HG03378 (cell line): ENCODE data around the gene CA9.

Experiments
- ATAC-seq: cut with Tn5 transposase; IDR thresholded peaks from one replicate; pipeline ENCODE4 v1.9.1; 2021; ENCODE audit warnings: mild to moderate bottlenecking, moderate library complexity; ENCODE audit not compliant: unreplicated experiment

The CA9 gene

DNA sequence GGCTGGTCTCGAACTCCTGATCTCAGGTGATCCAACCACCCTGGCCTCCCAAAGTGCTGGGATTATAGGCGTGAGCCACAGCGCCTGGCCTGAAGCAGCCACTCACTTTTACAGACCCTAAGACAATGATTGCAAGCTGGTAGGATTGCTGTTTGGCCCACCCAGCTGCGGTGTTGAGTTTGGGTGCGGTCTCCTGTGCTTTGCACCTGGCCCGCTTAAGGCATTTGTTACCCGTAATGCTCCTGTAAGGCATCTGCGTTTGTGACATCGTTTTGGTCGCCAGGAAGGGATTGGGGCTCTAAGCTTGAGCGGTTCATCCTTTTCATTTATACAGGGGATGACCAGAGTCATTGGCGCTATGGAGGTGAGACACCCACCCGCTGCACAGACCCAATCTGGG, 1.5 kb downstream of the CA9 start:
- ATAC-seq, result no peak

DNA sequence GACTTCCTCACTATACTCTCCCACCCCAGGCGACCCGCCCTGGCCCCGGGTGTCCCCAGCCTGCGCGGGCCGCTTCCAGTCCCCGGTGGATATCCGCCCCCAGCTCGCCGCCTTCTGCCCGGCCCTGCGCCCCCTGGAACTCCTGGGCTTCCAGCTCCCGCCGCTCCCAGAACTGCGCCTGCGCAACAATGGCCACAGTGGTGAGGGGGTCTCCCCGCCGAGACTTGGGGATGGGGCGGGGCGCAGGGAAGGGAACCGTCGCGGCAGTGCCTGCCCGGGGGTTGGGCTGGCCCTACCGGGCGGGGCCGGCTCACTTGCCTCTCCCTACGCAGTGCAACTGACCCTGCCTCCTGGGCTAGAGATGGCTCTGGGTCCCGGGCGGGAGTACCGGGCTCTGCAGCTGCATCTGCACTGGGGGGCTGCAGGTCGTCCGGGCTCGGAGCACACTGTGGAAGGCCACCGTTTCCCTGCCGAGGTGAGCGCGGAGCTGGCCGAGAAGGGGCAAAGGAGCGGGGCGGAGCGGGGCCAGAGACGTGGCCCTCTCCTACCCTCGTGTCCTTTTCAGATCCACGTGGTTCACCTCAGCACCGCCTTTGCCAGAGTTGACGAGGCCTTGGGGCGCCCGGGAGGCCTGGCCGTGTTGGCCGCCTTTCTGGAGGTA, 2.1 kb downstream of the CA9 start:
- ATAC-seq, result no peak

DNA sequence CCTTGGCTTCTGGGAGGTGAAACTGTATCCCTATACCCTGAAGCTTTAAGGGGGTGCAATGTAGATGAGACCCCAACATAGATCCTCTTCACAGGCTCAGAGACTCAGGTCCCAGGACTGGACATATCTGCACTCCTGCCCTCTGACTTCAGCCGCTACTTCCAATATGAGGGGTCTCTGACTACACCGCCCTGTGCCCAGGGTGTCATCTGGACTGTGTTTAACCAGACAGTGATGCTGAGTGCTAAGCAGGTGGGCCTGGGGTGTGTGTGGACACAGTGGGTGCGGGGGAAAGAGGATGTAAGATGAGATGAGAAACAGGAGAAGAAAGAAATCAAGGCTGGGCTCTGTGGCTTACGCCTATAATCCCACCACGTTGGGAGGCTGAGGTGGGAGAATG, 5.4 kb downstream of the CA9 start:
- ATAC-seq, result no peak

DNA sequence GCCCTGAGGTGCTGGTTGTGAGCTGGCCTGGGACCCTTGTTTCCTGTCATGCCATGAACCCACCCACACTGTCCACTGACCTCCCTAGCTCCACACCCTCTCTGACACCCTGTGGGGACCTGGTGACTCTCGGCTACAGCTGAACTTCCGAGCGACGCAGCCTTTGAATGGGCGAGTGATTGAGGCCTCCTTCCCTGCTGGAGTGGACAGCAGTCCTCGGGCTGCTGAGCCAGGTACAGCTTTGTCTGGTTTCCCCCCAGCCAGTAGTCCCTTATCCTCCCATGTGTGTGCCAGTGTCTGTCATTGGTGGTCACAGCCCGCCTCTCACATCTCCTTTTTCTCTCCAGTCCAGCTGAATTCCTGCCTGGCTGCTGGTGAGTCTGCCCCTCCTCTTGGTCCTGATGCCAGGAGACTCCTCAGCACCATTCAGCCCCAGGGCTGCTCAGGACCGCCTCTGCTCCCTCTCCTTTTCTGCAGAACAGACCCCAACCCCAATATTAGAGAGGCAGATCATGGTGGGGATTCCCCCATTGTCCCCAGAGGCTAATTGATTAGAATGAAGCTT, 6.1 kb downstream of the CA9 start:
- no peak for ATAC-seq

DNA sequence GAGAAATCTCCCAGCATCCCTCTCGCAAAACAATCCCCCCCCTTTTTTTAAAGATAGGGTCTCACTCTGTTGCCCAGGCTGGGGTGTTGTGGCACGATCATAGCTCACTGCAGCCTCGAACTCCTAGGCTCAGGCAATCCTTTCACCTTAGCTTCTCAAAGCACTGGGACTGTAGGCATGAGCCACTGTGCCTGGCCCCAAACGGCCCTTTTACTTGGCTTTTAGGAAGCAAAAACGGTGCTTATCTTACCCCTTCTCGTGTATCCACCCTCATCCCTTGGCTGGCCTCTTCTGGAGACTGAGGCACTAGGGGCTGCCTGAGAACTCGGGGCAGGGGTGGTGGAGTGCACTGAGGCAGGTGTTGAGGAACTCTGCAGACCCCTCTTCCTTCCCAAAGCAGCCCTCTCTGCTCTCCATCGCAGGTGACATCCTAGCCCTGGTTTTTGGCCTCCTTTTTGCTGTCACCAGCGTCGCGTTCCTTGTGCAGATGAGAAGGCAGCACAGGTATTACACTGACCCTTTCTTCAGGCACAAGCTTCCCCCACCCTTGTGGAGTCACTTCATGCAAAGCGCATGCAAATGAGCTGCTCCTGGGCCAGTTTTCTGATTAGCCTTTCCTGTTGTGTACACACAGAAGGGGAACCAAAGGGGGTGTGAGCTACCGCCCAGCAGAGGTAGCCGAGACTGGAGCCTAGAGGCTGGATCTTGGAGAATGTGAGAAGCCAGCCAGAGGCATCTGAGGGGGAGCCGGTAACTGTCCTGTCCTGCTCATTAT, 6.8 kb downstream of the CA9 start:
- ATAC-seq, result no peak

DNA sequence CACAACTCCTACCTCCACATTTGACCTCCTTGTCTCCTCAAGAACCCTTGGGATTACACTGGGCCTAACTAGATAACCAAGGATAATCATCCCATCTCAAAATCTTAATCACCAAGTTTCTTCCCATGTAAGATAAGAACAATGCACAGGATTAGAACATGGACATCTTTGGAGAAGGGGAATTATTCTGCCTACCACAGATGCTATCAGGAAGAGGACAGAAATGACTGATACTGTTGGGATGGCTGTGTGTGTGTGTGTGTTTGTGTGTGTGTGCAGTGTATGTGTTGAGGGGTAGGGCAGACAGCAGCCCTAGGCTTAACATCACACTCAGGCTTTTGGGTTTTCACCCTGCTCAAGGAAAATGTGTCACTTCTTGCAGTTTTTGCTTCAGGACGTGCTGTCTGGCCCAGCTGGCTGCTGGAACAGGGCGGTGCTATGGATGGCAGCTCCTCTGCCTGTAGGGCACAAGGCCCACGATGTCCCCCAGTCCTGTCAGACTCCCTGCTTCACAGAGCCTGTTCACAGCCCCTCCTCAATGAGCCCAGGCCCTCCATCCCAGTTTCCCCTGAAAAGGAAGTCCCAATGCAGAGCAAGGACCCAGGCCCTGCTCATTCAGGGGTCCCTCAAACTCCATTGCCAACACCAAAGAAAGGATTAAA, 7.7 kb downstream of the CA9 start:
- no peak for ATAC-seq

DNA sequence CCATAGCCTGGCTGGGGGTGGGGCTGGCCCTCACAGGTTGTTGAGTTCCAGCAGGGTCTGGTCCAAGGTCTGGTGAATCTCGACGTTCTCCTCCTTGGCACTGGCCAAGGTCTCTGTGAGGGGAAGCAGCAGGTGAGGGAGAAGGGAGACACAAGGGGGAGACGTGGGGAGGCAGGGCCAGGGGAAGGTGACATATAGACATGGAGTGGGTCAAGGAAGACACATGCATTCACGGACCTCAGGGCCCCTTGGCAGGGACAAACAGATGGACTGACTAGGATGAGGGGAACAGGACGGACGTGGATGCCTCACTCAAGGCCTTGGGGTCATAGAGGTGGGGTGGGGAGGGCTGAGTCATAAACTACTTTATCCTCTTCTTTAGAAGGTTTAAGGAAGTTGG, 8.3 kb downstream of the CA9 start:
- no peak for ATAC-seq

DNA sequence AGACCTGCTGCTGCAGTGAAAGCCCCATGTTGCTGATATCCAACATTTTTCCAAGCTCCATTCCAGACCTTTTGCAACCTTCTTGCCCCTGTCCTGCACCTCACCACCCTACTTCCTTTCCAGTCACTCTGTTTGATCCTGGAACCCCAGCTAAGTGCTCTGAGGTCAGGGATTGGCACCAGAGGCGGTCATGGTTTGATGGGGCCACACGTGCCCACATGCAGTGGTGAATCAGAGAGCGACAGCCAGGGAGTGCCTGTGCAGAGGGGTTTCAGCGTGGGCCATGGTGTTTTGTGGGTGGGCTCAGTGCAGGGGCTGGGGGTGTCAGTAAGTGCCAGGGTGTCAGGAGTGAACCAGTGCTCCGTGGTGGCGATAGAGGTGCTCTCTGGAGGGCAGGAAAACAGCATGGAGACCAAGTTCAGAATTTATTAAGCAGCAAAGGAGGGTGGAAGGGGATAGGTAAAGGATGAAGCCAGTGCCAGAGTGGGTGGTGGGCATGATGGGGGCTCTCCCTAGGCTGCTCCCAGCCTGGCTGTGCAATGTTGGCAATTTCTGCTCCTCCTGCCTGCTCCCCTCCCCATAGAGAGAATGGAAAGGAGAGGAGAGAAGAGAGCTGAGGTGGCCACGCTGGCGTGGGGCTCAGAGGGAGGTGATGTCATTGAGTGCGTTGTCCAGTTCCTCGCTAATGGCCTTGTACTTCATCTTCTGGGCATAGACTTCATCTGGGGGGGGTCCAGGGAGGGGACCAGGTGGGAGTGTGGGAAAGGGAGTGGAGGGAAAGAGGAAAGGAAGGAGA, 9.0 kb downstream of the CA9 start:
- no peak for ATAC-seq

DNA sequence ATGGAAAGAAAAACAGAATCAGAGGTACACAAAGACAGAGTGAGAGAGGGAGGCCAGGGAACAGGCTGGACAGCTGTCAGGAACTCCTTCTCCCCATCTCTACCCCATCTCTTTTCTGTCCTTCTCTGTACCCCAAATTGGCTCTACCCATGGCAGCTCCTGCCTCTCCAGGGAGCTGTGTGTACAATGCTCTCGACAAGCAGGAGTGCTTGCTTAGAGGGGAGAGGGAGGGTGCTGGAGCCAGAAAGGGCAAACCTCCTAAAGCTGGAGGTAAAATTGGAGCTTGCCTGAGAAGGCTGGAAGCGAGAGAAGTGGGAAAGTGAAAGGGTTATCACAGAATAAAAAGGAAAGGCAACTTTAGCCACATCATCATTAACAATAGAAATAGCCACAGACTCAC, 9.6 kb downstream of the CA9 start:
- no peak for ATAC-seq

DNA sequence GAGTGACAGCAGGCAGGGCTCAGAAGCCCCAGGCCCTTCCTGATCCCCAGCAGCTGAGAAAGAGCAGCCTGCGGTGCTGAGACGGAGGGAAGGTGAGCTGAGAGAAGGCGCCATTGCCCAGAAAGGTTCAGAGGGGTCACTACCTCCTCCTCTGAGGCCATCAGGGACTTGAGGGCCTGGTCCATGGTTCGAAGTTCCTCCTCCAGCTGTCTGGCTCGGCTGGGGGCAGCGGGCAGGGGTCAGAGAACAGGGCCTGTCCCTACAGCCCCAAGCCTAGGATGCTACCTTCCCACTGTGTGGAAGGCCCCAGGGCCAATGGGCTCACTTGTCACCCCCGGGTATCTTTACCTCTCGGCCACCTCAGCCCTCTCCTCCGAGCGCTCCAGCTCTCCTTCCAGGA, 11.2 kb downstream of the CA9 start:
- no peak for ATAC-seq

DNA sequence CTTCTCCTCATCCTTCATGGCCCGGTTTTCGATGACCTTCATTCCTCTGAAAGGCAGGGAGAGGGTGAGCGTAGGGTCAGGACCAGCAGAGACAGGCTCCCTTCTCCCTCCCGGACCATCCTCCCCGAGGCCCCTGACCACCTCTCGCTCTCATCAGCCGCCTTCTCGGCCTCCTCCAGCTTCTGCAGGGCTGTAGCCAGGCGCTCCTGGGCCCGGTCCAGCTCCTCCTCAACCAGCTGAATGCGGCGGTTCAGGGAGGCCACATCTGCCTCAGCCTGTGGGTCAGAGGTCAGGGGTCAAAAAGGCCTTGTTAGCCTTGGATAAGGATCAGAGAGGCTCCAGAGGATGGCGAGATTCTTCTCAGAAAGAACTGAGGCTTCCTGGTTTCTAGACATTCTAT, 11.8 kb downstream of the CA9 start:
- ATAC-seq, result no peak

DNA sequence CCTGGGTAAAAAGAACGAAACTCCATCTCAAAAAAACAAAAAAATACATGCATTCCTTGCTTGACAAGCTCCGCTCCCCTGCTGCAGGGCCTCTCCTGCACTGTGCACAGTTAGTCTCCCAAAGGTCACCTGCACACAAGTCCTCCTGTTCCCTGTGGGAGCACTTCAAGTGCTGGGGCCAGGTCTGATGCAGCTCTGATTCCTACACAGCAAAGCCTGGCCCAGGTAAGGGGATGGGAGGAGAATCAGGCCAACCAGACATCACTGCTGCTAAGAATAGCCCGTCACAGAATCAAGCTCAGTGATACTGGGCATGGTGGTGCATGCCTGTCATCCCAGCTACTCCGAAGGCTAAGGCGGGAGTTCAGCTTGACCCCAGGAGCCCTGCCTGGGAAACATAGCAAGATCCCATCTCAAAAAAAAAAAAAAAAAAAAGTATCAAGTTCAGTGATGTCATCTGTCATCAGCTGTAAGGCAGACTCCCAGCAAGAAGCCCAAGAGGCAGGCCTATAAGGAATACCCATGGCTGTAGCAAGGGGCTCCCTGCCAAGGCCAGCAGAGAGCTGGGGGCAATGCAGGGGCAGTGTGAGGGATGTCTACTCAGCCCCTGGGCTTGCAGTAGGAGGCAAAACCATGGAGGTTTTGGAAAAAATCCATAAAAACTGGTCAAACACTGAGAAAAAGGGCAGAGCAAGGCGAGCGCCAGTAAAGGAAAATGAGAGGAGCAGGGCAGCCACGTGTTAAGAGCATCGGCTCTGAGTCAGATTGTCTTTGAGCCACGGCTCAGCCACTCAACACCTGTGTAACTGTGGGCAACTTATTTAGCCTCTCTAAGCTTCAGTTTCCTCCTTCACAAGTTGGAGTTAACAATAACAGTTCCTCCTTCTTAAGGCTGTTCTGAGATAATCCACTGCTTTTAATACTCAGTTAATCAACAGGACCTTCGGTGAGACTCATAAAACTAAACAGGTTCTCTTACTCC, 12.8 kb downstream of the CA9 start:
- no peak for ATAC-seq

DNA sequence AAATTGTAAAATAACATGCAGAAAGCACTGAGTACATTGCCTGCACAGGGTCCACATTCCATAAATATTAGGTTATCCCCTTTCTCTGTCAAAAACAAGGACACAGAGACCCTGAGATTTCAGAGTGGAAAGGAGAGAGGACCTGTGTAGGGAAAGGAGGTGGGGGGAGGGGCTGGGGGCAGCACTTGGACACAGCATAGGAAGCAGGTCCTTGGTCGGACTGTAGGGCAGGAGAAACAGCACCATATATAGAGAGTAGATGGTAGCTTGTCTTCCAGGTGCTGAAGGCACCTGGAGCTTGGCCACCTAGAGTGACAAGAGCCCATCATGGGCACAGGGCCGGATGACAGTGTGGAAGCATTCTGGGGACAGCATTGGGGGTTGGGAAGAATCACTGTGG, 13.6 kb downstream of the CA9 start:
- no peak for ATAC-seq

DNA sequence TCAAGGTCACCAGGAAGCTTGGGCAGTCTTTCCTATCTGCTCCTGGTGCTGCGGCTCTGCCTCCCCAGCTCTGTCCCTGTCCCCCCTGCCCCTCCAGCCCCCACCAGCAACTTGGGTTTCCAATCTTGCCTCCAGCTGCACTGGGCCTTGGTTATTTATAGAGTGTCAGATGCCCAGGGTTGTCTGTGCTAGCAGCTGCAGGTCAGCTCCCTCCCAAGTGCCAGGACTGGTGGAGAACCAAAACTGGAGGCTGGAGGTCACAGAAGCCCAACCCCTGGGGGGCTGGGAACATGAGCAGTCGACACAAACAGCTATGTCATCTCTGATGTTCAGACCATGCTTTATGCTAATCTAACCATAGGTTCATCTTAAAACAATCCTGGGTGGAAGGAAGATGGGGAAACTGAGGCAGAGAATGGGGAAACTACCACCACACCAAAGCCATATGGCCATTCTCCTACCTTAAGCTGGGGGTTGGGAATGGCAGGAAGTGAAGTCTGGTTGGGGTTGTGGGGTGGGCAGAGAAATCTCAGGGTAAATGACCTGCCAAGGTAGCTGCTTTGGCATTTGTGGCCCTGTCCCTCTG, 14.3 kb downstream of the CA9 start:
- no peak for ATAC-seq

DNA sequence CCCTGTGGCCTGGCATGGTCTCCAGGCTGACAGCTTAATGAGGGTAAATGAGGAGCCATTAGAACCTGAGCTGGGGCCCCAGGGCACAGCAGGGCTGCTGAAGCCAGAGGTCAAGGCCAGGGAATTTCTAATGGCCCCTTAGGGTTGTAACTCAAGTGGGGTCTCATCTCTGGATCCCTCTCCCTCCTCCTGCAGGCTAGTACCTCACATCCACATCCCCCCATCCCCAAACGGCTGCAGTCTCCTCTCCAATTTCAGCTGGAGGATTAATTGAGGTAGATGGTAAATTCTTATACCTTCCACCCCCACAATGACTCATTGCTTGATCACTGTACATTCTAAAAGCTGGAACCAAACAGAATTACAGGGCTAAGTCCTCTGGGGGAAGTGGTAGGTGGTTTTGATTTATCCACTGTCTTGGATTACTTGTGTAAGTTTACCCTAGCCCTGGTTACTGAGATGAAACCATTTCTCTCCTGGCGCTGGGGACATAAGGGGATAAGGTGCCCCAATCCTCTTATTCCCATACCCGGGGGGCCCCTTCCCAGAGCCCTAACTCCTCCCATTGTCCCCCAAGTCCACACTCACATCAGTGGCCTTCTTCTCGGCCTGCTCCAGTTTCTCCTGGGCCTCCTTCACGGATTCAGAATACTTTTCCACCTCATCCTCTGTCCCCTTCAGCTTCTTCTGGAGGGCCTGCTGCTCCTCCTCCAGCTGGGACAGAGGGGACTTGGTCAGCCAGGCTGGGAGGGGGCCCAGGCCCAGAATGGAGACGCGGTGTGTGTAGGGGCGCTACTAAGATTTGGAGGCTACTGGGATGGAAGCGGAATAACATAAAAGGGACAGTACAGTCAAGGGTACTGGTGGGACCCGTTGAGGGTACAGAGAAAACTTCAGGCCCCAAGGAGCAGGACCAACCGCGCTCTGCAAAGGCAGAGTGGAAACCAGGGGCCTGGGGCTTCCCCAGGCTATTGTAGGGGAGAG, 15.1 kb downstream of the CA9 start:
- no peak for ATAC-seq

DNA sequence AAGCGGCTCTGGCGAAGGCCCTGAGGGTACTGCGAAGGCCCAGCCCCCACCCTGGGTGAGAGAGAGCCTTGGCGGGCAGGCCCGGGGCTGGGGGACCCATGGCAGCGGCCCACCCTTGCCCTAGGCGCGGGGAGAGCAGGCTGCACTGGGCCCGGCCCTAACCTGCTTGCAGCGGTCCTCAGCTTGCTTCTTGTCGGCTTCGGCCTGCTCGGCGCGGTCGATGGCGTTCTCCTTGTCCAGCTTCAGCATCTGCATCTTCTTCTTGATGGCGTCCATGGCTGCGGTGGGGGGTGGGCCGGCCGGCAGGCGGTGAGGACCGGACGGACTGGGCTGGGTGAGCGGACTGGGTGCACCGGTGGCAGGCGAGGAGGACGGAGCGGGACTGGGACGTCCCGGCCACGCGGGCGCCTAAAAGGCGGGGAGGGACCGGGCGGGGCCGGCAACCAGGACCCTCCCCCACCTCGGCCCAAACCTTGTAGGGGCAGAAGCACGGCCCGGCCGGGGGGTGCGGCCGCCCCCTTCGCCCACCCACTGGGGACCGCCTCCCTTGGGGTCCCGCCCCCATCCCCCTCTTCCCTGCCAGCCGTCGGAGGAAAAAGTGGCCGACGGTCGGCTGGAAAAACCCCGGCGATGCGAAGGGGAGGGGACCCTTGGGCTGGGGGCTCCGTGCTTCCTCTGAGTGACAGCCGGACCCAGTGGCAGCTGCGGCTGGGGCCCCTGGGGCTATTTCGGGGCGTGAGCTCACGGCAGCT, 16.0 kb downstream of the CA9 start, which contains the start of gene TPM2:
TSS of gene TPM2 (minus strand) at position 384 of the 752 bp plus-strand sequence. CDS start at position 276, 108 bp downstream.
- no peak for ATAC-seq

DNA sequence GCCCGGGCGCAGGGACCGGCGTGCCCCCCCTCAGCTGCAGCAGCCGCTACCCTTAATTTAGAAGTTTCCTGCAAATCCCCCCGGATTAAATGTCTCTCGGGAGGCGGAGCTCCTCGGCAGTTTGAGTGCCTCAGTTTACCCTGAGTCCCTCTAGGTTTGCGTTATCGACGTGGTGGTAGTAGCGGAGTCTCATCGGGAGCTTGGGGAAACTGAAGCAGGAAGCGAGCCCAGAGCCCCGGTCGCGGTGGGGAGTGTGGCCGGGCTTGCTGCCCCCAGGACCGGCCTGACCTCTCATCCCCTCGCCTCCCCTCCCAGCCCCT, 16.5 kb downstream of the CA9 start:
- ATAC-seq, result no peak
